ENCODE data around the gene RAPH1.
A peak's percentile ranks its signal among the peaks of the same experiment; 100 is the strongest.
"Not testable (repeated sequence)": the region's sequence is repeated elsewhere in the genome, so short reads cannot be mapped to it uniquely, and the experiment has no call there.

Gene RAPH1

GRCh38 chr2:203510941-203511305 is 24.2 kb downstream of the RAPH1 start:
- TF ChIP-seq CTCF (IDR thresholded peaks at IDR 0.05; ENCODE audit: insufficient read depth, low read length, missing control alignments): no peak
- POLR2A ChIA-PET: no interaction called here
- DNase-seq (ENCODE audit: low read depth, low spot score): no peak
- no peak overlapping the region for H3K4me3 ChIP-seq (ENCODE audit: low read depth, low read length)
- CTCF ChIA-PET: interaction anchor here (1.3 kb wide), 1 partner anchor 11 kb away, joined by 3 read pairs; no protein-coding TSS in a partner anchor

GRCh38 chr2:203510256-203510940 is 24.7 kb downstream of the RAPH1 start:
- H3K4me3 ChIP-seq (ENCODE audit: low read depth, low read length): no peak overlapping the region
- TF ChIP-seq CTCF (IDR thresholded peaks at IDR 0.05; ENCODE audit: insufficient read depth, low read length, missing control alignments): no peak
- POLR2A ChIA-PET: no interaction called here
- no peak for DNase-seq (ENCODE audit: low read depth, low spot score)
- CTCF ChIA-PET: interaction anchor here (0.6 to 1.3 kb wide), 2 partner anchors 9 to 12 kb away, joined by 3 read pairs; no protein-coding TSS in a partner anchor

- DNase-seq (ENCODE audit: low read depth, low spot score); POLR2A ChIA-PET; CTCF ChIA-PET; H3K4me3 ChIP-seq (ENCODE audit: low read depth, low read length): not testable (repeated sequence)
These were observed 31.6 kb downstream of the RAPH1 start for GRCh38 chr2:203503460-203503859.

GRCh38 chr2:203501873-203502272 is 33.2 kb downstream of the RAPH1 start:
- DNase-seq (ENCODE audit: low read depth, low spot score): no peak
- ChIA-PET CTCF (no interaction called here), POLR2A (interaction anchor here (0.6 kb wide), 1 partner anchor 20 kb away, joined by 3 read pairs; no protein-coding TSS in a partner anchor)
- no peak for TF ChIP-seq CTCF (IDR thresholded peaks at IDR 0.05; ENCODE audit: insufficient read depth, low read length, missing control alignments)
- no peak overlapping the region for H3K4me3 ChIP-seq (ENCODE audit: low read depth, low read length)

- TF ChIP-seq CTCF (IDR thresholded peaks at IDR 0.05; ENCODE audit: insufficient read depth, low read length, missing control alignments): no peak
- ChIA-PET CTCF (interaction anchor here (0.8 kb wide), 1 partner anchor 313 kb away, joined by 3 read pairs; no protein-coding TSS in a partner anchor), POLR2A (no interaction called here)
- no peak for DNase-seq (ENCODE audit: low read depth, low spot score)
- no peak overlapping the region for H3K4me3 ChIP-seq (ENCODE audit: low read depth, low read length)
These were observed 34.1 kb downstream of the RAPH1 start for GRCh38 chr2:203500951-203501350.

GRCh38 chr2:203500297-203500696 is 34.8 kb downstream of the RAPH1 start:
- DNase-seq (ENCODE audit: low read depth, low spot score): no peak
- POLR2A ChIA-PET: no interaction called here
- CTCF ChIA-PET: interaction anchor here (0.8 to 1.5 kb wide), 2 partner anchors 147 to 314 kb away, joined by 3 to 4 read pairs; no protein-coding TSS in a partner anchor
- TF ChIP-seq CTCF (IDR thresholded peaks at IDR 0.05; ENCODE audit: insufficient read depth, low read length, missing control alignments): no peak
- no peak overlapping the region for H3K4me3 ChIP-seq (ENCODE audit: low read depth, low read length)

- DNase-seq (ENCODE audit: low read depth, low spot score): peak; percentile 10
- POLR2A ChIA-PET: no interaction called here
- CTCF ChIA-PET: no interaction called here
- no peak overlapping the region for H3K4me3 ChIP-seq (ENCODE audit: low read depth, low read length)
- no peak for TF ChIP-seq CTCF (IDR thresholded peaks at IDR 0.05; ENCODE audit: insufficient read depth, low read length, missing control alignments)
These were observed 36.9 kb downstream of the RAPH1 start for GRCh38 chr2:203498161-203498560.
